Breast epithelium (tissue), 3 donors: ENCODE results near the gene CORO1C.

Source experiments
- CTCF ChIP-seq, 3 donors: fragments of 450-650 bp; IDR thresholded peaks; one replicate each; pipeline ENCODE4 v1.5.1; 2016 to 2017; ENCODE audit warnings: antibody characterized with exemption in 3 of 3, mild to moderate bottlenecking in 3 of 3, moderate library complexity in 3 of 3
- POLR2A ChIP-seq: fragments of 450-650 bp; IDR thresholded peaks from one replicate; pipeline ENCODE4 v1.6.1; 2016; ENCODE audit warnings: antibody characterized with exemption, mild to moderate bottlenecking, moderate library complexity
- POLR2AphosphoS5 ChIP-seq, 3 donors: sonication (generic); formaldehyde crosslinking; IDR thresholded peaks; one replicate each; pipeline ENCODE4 v1.6.1; 2017; ENCODE audit warnings: antibody characterized with exemption in 3 of 3

- TF ChIP-seq CTCF (IDR thresholded peaks at IDR 0.05): no peak
- no peak for TF ChIP-seq POLR2AphosphoS5 (IDR thresholded peaks at IDR 0.05)
- TF ChIP-seq POLR2A: no peak
Measured at GRCh38 chr12:108670066-108670631, 61.2 kb downstream of the CORO1C start.
